WTC11 (cell line): ENCODE measurements around the gene BCAT1. TPM values are rescaled to one million over a fixed set of nuclear protein-coding genes. Genes with fewer than 3 reads are reported as not detected.

Experiments
- ATAC-seq: fragments of 200-7000 bp; cut with Tn5 transposase; 2 replicates; pipeline ENCODE4 v1.10.0; 2021; ENCODE audit warnings: mild to moderate bottlenecking, moderate library complexity
- CTCF ChIA-PET: fragments of 300-600 bp; sonication (Branson Sonifier 250); formaldehyde crosslinking; loops from one replicate; lab custom pipeline; 2021; ENCODE audit warnings: antibody characterized with exemption; lab: Charles Lee
- POLR2A ChIA-PET: fragments of 350-600 bp; sonication (Branson Sonifier 250); formaldehyde crosslinking; loops from one replicate; lab custom pipeline; 2021; ENCODE audit warnings: antibody characterized with exemption; lab: Charles Lee
- DNase-seq: peaks from one replicate; pipeline ENCODE4 v3.0.0; 2021; ENCODE audit warnings: low spot score
- H3K27ac Mint-ChIP-seq: 2 replicates; pipeline ENCODE4 v1.8.0; 2021; ENCODE audit warnings: mixed read lengths
- H3K27me3 Mint-ChIP-seq: 2 replicates; pipeline ENCODE4 v1.8.0; 2021; ENCODE audit warnings: low read depth, mild to moderate bottlenecking, moderate library complexity, mixed read lengths
- H3K36me3 Mint-ChIP-seq: 2 replicates; pipeline ENCODE4 v1.8.0; 2021; ENCODE audit warnings: mixed read lengths
- H3K4me1 Mint-ChIP-seq: 2 replicates; pipeline ENCODE4 v1.8.0; 2022; ENCODE audit warnings: mixed read lengths
- H3K4me3 Mint-ChIP-seq: 2 replicates; pipeline ENCODE4 v1.8.0; 2021; ENCODE audit warnings: mild to moderate bottlenecking, moderate library complexity, mixed read lengths
- H3K9me3 Mint-ChIP-seq: 2 replicates; pipeline ENCODE4 v1.8.0; 2021; ENCODE audit warnings: mixed read lengths
- HMGA2 ChIP-seq: fragments of 250-450 bp; sonication (Bioruptor Pico); IDR thresholded peaks from 2 replicates; pipeline ENCODE4 v1.4.0; 2021; ENCODE audit warnings: mild to moderate bottlenecking, moderate library complexity
- KAT7 ChIP-seq: sonication (generic); formaldehyde crosslinking; IDR thresholded peaks from 2 replicates; pipeline ENCODE4 v1.8.1; 2023; ENCODE audit warnings: missing genetic modification reagents, mild to moderate bottlenecking, borderline replicate concordance
- MXD4 ChIP-seq: fragments of 250-450 bp; sonication (Bioruptor Pico); IDR thresholded peaks from 2 replicates; pipeline ENCODE4 v1.8.0; 2021; ENCODE audit warnings: mild to moderate bottlenecking, moderate library complexity, borderline replicate concordance
- NFYB ChIP-seq: sonication (generic); formaldehyde crosslinking; conservative IDR thresholded peaks from 2 replicates; pipeline ENCODE4 v1.8.0; 2022; ENCODE audit warnings: low read depth, missing genetic modification reagents
- NR1H2 ChIP-seq: sonication (generic); formaldehyde crosslinking; IDR thresholded peaks from 2 replicates; pipeline ENCODE4 v1.9.0; 2021; ENCODE audit warnings: mild to moderate bottlenecking, moderate library complexity, missing genetic modification reagents
- NR2C2 ChIP-seq: sonication (generic); formaldehyde crosslinking; IDR thresholded peaks from 2 replicates; pipeline ENCODE4 v1.8.0; 2022; ENCODE audit warnings: mild to moderate bottlenecking, missing genetic modification reagents
- TCF7 ChIP-seq: sonication (generic); formaldehyde crosslinking; IDR thresholded peaks from 2 replicates; pipeline ENCODE4 v1.8.0; 2022; ENCODE audit warnings: mild to moderate bottlenecking, low read depth, missing genetic modification reagents, moderate library complexity
- ZNF138 ChIP-seq: sonication (generic); formaldehyde crosslinking; conservative IDR thresholded peaks from 2 replicates; pipeline ENCODE4 v1.8.1; 2022; ENCODE audit warnings: mild to moderate bottlenecking, moderate library complexity, missing genetic modification reagents
- ZNF219 ChIP-seq: sonication (generic); formaldehyde crosslinking; IDR thresholded peaks from 2 replicates; pipeline ENCODE4 v1.8.0; 2023; ENCODE audit warnings: missing genetic modification reagents, mild to moderate bottlenecking, borderline replicate concordance
- ZNF416 ChIP-seq: fragments of 250-450 bp; sonication (Bioruptor Pico); IDR thresholded peaks from 2 replicates; pipeline ENCODE4 v1.9.0; 2021; ENCODE audit warnings: mild to moderate bottlenecking, inconsistent platforms
- total RNA-seq: library from RNA; stranded (reverse); gene quantifications from 3 replicates; pipeline ENCODE4 v1.2.3, GENCODE V29; 2021
- TF ChIP-seq, protein P1 (sequence below): sonication (generic); formaldehyde crosslinking; conservative IDR thresholded peaks from 2 replicates; pipeline ENCODE4 v1.8.1; 2022; ENCODE audit warnings: mild to moderate bottlenecking, missing genetic modification reagents
- TF ChIP-seq, protein P2 (sequence below): fragments of 200-600 bp; IDR thresholded peaks from 2 replicates; pipeline ENCODE4 v1.8.0; 2022; ENCODE audit warnings: antibody characterized with exemption
- TF ChIP-seq, protein P3 (sequence below): sonication (generic); formaldehyde crosslinking; IDR thresholded peaks from 2 replicates; pipeline ENCODE4 v1.8.0; 2023; ENCODE audit warnings: mild to moderate bottlenecking, missing genetic modification reagents
- TF ChIP-seq, protein P4 (sequence below): fragments of 250-450 bp; sonication (Bioruptor Pico); IDR thresholded peaks from 2 replicates; pipeline ENCODE4 v1.8.0; 2021; ENCODE audit warnings: mild to moderate bottlenecking
- TF ChIP-seq, protein P5 (sequence below): fragments of 250-450 bp; sonication (Bioruptor Pico); IDR thresholded peaks from 2 replicates; pipeline ENCODE4 v1.9.0; 2021; ENCODE audit warnings: moderate library complexity, mild to moderate bottlenecking, inconsistent platforms, borderline replicate concordance
- TF ChIP-seq, protein P6 (sequence below): sonication (generic); formaldehyde crosslinking; IDR thresholded peaks from 2 replicates; pipeline ENCODE4 v1.8.0; 2022; ENCODE audit warnings: mild to moderate bottlenecking, missing genetic modification reagents
- TF ChIP-seq, protein P7 (sequence below): sonication (generic); formaldehyde crosslinking; IDR thresholded peaks from 2 replicates; pipeline ENCODE4 v1.8.0; 2022; ENCODE audit warnings: mild to moderate bottlenecking, missing genetic modification reagents

The BCAT1 gene
- total RNA-seq, 1 experiment from 2014 or later, result 267 TPM

DNA sequence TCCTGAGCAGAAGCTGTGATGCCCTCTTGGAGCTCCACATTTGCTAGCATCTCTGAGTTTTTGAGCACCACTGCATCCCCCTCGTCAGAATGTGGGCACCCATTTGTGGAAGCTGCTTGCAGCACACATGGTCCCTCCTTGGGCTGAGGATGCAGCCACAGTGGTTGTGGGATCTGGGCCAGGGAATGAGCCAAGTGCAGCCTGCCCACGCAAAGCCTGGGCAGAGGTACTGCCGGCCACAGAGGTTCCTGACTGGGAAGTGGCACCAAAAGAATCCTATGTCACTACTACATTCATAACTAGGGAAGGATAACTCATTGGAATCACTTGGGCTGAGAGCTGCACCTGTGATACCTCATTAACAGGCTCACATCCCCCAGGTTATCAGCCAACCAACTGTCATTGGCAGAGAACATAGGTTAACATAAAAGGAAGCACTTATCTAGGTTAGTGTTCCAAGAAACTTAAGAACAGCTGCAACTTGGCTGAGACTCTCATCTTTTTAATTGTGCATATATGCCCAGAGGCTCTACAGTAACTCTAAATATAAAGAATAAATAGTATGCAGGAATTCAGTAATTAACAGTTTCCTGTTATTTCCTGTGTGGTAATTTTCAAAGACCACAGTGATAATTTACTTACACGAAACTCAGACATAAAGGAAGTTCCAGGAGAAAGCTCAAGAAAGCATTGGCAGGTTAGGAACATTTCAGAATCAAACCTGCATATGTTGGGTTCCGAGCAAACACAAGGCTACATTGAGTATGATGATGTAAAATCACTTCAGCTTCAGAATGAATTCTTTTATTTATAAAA lies 145.3 kb downstream of the BCAT1 start (continued):
- TF ChIP-seq, protein P1, sequence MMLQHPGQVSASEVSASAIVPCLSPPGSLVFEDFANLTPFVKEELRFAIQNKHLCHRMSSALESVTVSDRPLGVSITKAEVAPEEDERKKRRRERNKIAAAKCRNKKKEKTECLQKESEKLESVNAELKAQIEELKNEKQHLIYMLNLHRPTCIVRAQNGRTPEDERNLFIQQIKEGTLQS (CRISPR knock-in tag), result no peak
- no peak for TF ChIP-seq KAT7 (CRISPR knock-in tag)
- TF ChIP-seq HMGA2 (CRISPR knock-in tag), result no peak

DNA sequence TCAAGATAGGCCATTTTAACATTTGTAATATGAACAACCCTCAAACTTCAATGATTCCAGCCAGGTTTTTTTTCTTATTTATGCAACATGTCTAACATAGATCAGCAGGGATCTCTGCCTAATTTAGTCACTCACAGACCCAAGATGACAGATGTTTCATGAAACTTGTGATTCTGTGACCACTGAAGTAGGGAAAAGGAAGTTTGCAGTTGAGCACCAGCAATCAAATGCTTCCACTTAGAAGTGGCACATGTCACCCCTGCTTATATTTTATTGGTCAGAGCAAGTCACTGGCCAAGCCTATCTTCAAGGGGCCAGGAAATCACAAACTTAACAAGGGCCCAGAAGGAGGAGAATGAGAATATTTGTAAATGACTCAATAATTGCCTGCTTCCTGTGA lies 150.6 kb downstream of the BCAT1 start:
- no peak for ATAC-seq
- DNase-seq, result no peak
- Mint-ChIP-seq H3K27me3 (no peaks in the 10 kb centered on the region), H3K27ac (no peak overlapping the region), H3K36me3 (peaks cover 9% of the 10 kb centered on the region), H3K4me1 (0 out of 2 replicates have a peak, but pooled peaks cover 2% of the 10 kb centered on the region), H3K9me3 (peaks cover 19% of the 10 kb centered on the region), H3K4me3 (no peak overlapping the region)
- TF ChIP-seq NR2C2 (CRISPR knock-in tag), result no peak
- TF ChIP-seq, protein P2, sequence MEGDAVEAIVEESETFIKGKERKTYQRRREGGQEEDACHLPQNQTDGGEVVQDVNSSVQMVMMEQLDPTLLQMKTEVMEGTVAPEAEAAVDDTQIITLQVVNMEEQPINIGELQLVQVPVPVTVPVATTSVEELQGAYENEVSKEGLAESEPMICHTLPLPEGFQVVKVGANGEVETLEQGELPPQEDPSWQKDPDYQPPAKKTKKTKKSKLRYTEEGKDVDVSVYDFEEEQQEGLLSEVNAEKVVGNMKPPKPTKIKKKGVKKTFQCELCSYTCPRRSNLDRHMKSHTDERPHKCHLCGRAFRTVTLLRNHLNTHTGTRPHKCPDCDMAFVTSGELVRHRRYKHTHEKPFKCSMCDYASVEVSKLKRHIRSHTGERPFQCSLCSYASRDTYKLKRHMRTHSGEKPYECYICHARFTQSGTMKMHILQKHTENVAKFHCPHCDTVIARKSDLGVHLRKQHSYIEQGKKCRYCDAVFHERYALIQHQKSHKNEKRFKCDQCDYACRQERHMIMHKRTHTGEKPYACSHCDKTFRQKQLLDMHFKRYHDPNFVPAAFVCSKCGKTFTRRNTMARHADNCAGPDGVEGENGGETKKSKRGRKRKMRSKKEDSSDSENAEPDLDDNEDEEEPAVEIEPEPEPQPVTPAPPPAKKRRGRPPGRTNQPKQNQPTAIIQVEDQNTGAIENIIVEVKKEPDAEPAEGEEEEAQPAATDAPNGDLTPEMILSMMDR, result no peak
- TF ChIP-seq, protein P3, sequence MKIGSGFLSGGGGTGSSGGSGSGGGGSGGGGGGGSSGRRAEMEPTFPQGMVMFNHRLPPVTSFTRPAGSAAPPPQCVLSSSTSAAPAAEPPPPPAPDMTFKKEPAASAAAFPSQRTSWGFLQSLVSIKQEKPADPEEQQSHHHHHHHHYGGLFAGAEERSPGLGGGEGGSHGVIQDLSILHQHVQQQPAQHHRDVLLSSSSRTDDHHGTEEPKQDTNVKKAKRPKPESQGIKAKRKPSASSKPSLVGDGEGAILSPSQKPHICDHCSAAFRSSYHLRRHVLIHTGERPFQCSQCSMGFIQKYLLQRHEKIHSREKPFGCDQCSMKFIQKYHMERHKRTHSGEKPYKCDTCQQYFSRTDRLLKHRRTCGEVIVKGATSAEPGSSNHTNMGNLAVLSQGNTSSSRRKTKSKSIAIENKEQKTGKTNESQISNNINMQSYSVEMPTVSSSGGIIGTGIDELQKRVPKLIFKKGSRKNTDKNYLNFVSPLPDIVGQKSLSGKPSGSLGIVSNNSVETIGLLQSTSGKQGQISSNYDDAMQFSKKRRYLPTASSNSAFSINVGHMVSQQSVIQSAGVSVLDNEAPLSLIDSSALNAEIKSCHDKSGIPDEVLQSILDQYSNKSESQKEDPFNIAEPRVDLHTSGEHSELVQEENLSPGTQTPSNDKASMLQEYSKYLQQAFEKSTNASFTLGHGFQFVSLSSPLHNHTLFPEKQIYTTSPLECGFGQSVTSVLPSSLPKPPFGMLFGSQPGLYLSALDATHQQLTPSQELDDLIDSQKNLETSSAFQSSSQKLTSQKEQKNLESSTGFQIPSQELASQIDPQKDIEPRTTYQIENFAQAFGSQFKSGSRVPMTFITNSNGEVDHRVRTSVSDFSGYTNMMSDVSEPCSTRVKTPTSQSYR (CRISPR knock-in tag), result no peak
- TF ChIP-seq, protein P4, sequence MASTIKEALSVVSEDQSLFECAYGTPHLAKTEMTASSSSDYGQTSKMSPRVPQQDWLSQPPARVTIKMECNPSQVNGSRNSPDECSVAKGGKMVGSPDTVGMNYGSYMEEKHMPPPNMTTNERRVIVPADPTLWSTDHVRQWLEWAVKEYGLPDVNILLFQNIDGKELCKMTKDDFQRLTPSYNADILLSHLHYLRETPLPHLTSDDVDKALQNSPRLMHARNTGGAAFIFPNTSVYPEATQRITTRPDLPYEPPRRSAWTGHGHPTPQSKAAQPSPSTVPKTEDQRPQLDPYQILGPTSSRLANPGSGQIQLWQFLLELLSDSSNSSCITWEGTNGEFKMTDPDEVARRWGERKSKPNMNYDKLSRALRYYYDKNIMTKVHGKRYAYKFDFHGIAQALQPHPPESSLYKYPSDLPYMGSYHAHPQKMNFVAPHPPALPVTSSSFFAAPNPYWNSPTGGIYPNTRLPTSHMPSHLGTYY (CRISPR knock-in tag), result no peak
- TF ChIP-seq ZNF416 (CRISPR knock-in tag), result no peak
- no peak for TF ChIP-seq NR1H2 (CRISPR knock-in tag)
- POLR2A ChIA-PET, result no interaction called here
- CTCF ChIA-PET, result no interaction called here

DNA sequence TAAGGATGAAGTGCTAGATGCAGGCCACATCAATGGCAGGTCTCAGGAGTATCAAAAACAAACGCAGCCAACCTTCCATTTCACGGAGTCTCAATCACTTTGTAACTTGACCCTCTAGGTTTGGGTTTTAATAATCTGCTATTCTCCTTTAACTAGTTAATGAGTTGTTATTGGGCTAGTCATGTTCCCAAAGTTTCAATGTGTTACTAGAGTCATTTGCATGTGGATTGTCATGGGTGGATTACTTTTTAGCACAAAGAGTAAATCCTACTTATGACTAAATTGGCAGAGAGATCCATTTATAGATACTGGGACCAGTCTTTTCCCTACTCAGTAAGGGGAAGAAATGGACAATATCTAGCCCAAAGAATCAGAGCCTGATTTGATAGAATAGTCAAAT lies 151.0 kb downstream of the BCAT1 start:
- Mint-ChIP-seq H3K27me3 (no peaks in the 10 kb centered on the region), H3K9me3 (peaks cover 14% of the 10 kb centered on the region)

DNA sequence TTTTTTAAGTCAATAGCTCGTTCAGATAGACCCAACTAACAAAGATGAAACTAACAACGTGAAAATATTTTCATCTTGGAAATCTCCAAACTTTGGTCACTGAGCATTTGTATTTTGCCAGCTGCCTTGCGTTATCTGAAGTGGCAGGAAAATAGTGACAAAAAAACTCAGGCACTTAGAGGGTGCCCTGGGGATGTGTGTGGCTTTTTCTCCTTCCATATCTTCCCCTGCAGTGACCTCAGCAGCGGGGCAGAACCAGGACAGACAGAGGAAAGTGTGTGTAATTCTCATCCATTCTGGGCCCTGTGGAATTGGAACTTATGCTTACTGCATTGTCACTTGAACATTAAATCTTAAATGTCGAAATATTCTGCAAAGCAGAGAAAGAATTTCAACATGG lies 152.0 kb downstream of the BCAT1 start:
- no peak overlapping the region for H3K4me3 Mint-ChIP-seq
- POLR2A ChIA-PET, result no interaction called here
- H3K36me3 Mint-ChIP-seq, result peaks cover 2% of the 10 kb centered on the region; the same call in 1 of the 2 replicates
- H3K27me3 Mint-ChIP-seq, result no peaks in the 10 kb centered on the region
- H3K4me1 Mint-ChIP-seq, result 0 out of 2 replicates have a peak, but pooled peaks cover 2% of the 10 kb centered on the region
- no peak for DNase-seq
- CTCF ChIA-PET, result no interaction called here
- ATAC-seq, result no peak
- H3K27ac Mint-ChIP-seq, result no peak overlapping the region
- peaks cover 6% of the 10 kb centered on the region for H3K9me3 Mint-ChIP-seq
- TF ChIP-seq ZNF138 (CRISPR knock-in tag) (no peak), MXD4 (no peak), ZNF219 (no peak)
- TF ChIP-seq, protein P5, sequence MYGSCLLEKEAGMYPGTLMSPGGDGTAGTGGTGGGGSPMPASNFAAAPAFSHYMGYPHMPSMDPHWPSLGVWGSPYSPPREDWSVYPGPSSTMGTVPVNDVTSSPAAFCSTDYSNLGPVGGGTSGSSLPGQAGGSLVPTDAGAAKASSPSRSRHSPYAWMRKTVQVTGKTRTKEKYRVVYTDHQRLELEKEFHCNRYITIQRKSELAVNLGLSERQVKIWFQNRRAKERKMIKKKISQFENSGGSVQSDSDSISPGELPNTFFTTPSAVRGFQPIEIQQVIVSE (CRISPR knock-in tag), result no peak
- TF ChIP-seq, protein P6, sequence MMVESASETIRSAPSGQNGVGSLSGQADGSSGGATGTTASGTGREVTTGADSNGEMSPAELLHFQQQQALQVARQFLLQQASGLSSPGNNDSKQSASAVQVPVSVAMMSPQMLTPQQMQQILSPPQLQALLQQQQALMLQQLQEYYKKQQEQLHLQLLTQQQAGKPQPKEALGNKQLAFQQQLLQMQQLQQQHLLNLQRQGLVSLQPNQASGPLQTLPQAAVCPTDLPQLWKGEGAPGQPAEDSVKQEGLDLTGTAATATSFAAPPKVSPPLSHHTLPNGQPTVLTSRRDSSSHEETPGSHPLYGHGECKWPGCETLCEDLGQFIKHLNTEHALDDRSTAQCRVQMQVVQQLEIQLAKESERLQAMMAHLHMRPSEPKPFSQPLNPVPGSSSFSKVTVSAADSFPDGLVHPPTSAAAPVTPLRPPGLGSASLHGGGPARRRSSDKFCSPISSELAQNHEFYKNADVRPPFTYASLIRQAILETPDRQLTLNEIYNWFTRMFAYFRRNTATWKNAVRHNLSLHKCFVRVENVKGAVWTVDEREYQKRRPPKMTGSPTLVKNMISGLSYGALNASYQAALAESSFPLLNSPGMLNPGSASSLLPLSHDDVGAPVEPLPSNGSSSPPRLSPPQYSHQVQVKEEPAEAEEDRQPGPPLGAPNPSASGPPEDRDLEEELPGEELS (CRISPR knock-in tag), result no peak

More for the DNA sequence above, 151.0 kb downstream of the BCAT1 start:
- Mint-ChIP-seq H3K27ac (no peak overlapping the region), H3K4me3 (no peak overlapping the region)
- CTCF ChIA-PET, result no interaction called here
- no peak for DNase-seq
- ATAC-seq, result no peak
- TF ChIP-seq, protein P7, sequence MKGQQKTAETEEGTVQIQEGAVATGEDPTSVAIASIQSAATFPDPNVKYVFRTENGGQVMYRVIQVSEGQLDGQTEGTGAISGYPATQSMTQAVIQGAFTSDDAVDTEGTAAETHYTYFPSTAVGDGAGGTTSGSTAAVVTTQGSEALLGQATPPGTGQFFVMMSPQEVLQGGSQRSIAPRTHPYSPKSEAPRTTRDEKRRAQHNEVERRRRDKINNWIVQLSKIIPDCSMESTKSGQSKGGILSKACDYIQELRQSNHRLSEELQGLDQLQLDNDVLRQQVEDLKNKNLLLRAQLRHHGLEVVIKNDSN (CRISPR knock-in tag), result no peak
- TF ChIP-seq NFYB (CRISPR knock-in tag) (no peak), TCF7 (no peak)
- TF ChIP-seq, all 79 proteins: peak for 0
- POLR2A ChIA-PET, result no interaction called here
- H3K36me3 Mint-ChIP-seq, result peaks cover 4% of the 10 kb centered on the region
- 0 out of 2 replicates have a peak, but pooled peaks cover 2% of the 10 kb centered on the region for H3K4me1 Mint-ChIP-seq
